ENCODE data around the gene H6PD.

GRCh38 chr1:9234223-9235095 lies at the start of gene H6PD:
- TF ChIP-seq, protein P1, sequence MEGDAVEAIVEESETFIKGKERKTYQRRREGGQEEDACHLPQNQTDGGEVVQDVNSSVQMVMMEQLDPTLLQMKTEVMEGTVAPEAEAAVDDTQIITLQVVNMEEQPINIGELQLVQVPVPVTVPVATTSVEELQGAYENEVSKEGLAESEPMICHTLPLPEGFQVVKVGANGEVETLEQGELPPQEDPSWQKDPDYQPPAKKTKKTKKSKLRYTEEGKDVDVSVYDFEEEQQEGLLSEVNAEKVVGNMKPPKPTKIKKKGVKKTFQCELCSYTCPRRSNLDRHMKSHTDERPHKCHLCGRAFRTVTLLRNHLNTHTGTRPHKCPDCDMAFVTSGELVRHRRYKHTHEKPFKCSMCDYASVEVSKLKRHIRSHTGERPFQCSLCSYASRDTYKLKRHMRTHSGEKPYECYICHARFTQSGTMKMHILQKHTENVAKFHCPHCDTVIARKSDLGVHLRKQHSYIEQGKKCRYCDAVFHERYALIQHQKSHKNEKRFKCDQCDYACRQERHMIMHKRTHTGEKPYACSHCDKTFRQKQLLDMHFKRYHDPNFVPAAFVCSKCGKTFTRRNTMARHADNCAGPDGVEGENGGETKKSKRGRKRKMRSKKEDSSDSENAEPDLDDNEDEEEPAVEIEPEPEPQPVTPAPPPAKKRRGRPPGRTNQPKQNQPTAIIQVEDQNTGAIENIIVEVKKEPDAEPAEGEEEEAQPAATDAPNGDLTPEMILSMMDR (IDR thresholded peaks at IDR 0.05; ENCODE audit: low read depth, low read length, missing input control): peak; percentile 71
- TF ChIP-seq SP1 (IDR thresholded peaks at IDR 0.05): peak; percentile 48
- TF ChIP-seq JUND (IDR thresholded peaks at IDR 0.05): peak in 1 of 2 donors; percentile 31
- TF ChIP-seq, protein P2, sequence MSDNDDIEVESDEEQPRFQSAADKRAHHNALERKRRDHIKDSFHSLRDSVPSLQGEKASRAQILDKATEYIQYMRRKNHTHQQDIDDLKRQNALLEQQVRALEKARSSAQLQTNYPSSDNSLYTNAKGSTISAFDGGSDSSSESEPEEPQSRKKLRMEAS (IDR thresholded peaks at IDR 0.05): peak; percentile 39
- TF ChIP-seq REST (IDR thresholded peaks at IDR 0.05): peak; percentile 53
- TF ChIP-seq EGR1 (IDR thresholded peaks at IDR 0.05; ENCODE audit: low read depth in 2 of 2): peak; percentile 66 to 83

Measured in liver (tissue), 3 donors.